ENCODE measurements around the gene TRIO.

DNA sequence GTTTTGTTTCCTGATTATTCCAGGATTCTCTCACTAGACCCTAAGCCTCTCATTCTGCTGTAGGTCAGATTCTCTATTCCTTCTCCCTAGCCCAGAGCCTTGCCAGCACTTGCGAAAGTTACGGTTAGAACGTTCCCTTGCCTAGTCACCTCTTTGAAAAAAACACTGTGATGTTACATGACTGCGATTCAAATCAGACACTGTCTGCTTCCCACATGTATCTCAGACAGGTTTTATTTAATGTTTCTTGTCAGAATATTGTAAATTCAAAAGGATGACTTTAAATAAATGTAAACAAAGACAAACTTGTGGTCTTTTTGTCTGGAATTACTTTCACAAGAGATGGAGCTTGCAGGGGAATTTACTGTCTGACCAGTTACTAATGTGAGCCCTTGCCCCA lies 322.0 kb downstream of the TRIO start:
- TF ChIP-seq, protein P1, sequence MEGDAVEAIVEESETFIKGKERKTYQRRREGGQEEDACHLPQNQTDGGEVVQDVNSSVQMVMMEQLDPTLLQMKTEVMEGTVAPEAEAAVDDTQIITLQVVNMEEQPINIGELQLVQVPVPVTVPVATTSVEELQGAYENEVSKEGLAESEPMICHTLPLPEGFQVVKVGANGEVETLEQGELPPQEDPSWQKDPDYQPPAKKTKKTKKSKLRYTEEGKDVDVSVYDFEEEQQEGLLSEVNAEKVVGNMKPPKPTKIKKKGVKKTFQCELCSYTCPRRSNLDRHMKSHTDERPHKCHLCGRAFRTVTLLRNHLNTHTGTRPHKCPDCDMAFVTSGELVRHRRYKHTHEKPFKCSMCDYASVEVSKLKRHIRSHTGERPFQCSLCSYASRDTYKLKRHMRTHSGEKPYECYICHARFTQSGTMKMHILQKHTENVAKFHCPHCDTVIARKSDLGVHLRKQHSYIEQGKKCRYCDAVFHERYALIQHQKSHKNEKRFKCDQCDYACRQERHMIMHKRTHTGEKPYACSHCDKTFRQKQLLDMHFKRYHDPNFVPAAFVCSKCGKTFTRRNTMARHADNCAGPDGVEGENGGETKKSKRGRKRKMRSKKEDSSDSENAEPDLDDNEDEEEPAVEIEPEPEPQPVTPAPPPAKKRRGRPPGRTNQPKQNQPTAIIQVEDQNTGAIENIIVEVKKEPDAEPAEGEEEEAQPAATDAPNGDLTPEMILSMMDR (IDR thresholded peaks at IDR 0.05) = no peak
- no peak for TF ChIP-seq POLR2A (IDR thresholded peaks at IDR 0.05)
